ENCODE data around the gene COL9A3. TPM values are rescaled to one million over a fixed set of nuclear protein-coding genes. Genes with fewer than 3 reads are reported as not detected.
"Not testable (repeated sequence)": the region's sequence is repeated elsewhere in the genome, so short reads cannot be mapped to it uniquely, and the experiment has no call there.

COL9A3 gene
- total RNA-seq, 1 donor from 2014 or later: 2.9 TPM

DNA sequence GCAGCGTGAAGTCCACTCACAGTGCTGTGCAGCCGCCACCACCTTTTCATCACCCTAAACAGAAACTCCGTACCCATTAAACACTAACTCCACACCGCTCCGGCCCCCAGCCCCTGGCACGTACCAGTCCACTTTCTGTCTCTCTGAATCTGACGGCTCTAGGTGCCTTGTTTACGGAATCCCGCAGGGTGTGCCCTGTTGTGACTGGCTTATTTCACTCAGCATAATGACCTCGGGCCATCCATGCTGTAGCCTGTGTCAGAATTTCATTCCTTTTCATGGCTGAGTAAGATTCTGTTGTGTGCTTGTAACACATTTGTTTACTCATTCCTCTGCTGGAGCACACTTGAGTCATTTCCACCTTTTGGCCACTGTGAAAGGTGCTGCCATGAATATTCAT, 26.8 kb downstream of the COL9A3 start:
- intact Hi-C loops (cut with micrococcal nuclease): no loop called here
- ATAC-seq: no peak
- DNase-seq: peak; percentile 9

DNA sequence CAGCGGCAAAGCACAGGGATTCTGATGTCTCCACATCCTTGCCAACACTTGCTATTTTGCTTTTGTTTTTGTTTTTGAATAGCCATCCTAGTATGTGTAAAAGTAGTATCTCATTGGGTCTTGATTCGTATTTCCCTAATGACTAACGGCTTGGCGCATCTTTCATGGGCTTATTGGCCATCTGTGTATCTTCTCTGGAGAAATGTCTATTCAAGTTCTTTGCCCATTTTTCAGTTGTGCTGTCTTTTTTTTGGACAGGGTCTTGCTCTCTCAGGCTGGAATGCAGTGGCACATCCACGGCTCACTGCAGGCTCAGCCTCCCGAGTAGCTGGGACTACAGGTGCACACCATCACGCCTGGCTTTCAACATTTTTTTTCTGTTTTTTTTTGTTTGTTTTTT, 27.3 kb downstream of the COL9A3 start:
- DNase-seq (peak; percentile 4), ATAC-seq (no peak)
- intact Hi-C loops (cut with micrococcal nuclease): no loop called here

- ATAC-seq (no peak), DNase-seq (no peak)
- intact Hi-C loops (cut with micrococcal nuclease): no loop called here
Observed at GRCh38 chr20:62845416-62846160, 28.7 kb downstream of the COL9A3 start.

DNA sequence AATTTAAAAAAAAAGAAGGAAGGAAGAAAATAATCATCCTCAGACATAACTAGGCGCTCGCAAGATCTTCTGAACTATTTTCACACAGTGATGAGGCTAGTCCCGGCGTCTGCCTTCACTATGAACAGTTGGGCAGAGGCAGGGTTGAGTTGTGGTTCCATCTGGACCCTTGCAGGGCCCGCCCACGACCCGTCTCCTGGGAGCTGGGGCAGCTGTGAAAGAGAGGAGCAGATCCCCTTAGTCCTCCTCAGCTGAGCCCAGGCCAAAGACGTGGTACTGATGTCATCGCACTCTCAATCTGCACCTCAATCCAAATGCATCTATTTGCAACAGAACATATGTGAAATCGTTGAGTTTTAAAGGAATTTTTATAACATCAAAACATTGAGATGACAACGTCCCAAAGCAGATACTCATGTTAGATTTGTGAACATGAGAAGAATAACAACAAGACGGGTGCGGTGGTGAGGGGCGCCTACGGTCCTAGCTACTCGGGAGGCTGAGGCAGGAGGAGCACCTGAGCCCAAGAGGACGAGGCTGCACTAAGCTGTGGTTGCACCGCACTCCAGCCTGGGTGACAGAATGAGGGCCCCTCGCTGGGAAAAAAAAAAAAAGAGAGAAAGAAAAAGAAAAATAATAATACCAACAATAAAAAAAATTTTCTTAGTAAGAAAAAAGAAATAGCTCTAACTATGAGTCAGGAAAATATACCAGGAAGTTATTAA, 29.5 kb downstream of the COL9A3 start:
- peak; percentile 68 for DNase-seq
- peak; percentile 76 for ATAC-seq

GRCh38 chr20:62848917-62849316, 32.1 kb downstream of the COL9A3 start:
- intact Hi-C loops (cut with micrococcal nuclease); DNase-seq; ATAC-seq: not testable (repeated sequence)

More for the DNA sequence above, 29.5 kb downstream of the COL9A3 start:
- intact Hi-C loops (cut with micrococcal nuclease): no loop called here

- intact Hi-C loops (cut with micrococcal nuclease): no loop called here
- ATAC-seq: no peak
- no peak for DNase-seq
Observed at GRCh38 chr20:62849431-62849830, 32.6 kb downstream of the COL9A3 start.

- intact Hi-C loops (cut with micrococcal nuclease): no loop called here
- no peak for ATAC-seq
- no peak for DNase-seq
Observed at GRCh38 chr20:62850333-62850974, 33.6 kb downstream of the COL9A3 start.

- intact Hi-C loops (cut with micrococcal nuclease): no loop called here
- ATAC-seq (no peak), DNase-seq (no peak)
Observed at GRCh38 chr20:62852196-62852595, 35.3 kb downstream of the COL9A3 start.

GRCh38 chr20:62852841-62853240, 36.0 kb downstream of the COL9A3 start:
- intact Hi-C loops (cut with micrococcal nuclease): no loop called here
- DNase-seq: no peak
- no peak for ATAC-seq

DNA sequence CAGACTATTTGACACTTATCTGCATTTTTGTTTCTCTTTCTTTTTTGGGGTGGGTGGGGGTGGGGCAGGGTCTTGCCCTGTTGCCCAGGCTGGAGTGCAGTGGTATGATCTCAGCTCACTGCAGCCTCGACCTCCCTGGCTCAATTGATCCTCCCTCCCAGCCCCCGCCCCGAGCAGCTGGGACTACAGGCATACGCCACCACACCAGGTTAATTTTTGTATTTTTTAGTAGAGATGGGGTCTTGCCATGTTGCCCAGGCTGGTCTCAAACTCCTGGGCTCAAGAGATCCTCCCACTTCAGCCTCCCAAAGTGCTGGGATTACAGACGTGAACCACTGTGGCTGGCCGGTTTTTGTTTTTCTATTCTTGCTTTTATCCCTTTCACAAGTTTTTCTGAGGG, 36.5 kb downstream of the COL9A3 start:
- intact Hi-C loops (cut with micrococcal nuclease); ATAC-seq; DNase-seq: not testable (repeated sequence)

DNA sequence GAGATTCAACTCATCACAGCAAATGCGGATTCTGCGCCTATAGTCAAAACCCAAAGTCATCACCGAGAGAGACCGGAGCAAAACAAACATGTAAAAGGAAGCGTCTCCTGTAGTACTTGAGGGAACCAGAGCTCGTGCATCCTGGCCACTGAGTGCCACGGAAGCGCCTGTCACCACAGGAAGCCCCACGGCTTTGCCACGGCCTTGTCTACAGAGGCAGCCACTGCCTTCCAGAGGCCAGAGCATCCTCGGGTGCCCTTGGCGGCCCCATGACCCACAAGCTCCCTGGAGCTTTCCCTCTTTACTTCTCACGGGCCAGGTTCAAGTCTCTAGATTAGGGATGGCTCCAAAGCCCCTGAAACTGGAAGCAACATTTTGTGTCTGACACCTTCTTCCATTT, 37.3 kb downstream of the COL9A3 start:
- intact Hi-C loops (cut with micrococcal nuclease): no loop called here
- ATAC-seq (no peak), DNase-seq (no peak)

DNA sequence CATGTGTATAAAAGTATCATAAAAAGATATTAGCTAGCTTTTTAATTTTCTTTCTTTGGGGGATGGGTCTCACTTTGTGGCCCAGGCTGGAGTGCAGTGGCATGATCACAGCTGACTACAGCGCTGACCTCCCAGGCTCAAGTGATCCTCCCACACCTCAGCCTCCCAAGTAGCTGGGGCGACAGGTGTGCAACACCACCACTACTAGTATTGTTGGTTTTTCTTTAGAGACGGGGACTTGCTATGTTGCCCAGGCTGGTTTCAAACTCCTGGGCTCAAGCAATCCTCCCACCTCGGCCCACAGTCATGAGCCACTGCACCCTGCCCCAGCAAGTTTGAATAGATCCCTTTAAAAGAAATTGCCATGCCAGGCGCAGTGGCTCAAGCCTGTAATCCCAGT, 38.3 kb downstream of the COL9A3 start:
- ATAC-seq (no peak), DNase-seq (no peak)
- intact Hi-C loops (cut with micrococcal nuclease): no loop called here

DNA sequence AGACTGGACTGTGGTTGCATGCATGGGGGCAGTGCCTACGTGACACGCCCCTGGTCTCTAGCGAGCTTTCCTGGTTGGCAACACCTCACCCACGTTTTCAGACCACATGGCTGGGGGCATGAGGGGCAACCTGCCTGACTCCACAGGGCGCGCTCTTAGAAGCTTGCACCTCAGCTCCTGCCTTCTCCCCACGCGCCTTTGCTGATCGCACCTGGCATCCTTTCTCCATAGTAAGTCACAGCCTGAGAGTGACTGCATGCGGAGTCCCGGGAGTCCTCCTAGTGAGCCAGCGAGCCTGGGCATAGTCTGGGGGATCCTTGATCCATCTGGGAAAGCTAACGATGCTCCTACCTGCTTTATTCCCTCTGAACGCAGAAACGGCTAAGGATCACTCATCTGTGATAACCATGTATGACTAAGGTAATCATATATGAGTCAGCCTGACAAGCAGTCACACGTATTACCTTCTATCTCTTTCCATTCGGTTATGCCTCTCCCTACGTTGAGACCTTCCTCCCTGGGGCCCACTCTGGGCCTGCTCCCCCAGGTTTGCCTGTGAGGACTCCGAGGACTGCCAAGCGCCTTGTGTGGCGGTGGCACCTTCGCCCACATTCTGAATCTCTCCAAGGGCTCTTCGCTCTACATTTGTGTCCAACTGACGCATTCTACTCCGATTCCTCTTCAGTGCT, 40.2 kb downstream of the COL9A3 start:
- ATAC-seq (no peak), DNase-seq (no peak)
- intact Hi-C loops (cut with micrococcal nuclease): no loop called here

GRCh38 chr20:62858058-62858830, 41.4 kb downstream of the COL9A3 start:
- no peak for ATAC-seq
- DNase-seq: no peak
- intact Hi-C loops (cut with micrococcal nuclease): no loop called here

DNA sequence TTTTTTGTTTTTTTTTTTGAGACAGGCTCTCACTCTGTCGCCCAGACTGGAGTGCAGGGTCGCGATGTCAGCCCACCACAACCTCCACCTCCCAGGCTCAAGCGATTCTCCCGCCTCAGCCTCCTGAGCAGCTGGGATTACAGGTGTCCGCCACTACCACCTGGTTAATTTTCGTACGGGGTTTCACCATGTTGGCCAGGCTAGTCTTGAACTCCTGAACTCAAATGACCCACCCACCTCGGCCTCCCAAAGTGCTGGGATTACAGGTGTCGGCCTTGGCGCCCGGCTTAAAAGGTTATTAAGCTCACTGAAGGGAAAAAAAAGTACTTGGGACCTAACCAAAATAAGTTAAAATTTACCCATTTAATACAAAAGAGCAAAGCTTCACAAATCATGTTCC, 42.9 kb downstream of the COL9A3 start:
- DNase-seq: peak; percentile 15
- ATAC-seq: no peak
- intact Hi-C loops (cut with micrococcal nuclease): no loop called here

DNA sequence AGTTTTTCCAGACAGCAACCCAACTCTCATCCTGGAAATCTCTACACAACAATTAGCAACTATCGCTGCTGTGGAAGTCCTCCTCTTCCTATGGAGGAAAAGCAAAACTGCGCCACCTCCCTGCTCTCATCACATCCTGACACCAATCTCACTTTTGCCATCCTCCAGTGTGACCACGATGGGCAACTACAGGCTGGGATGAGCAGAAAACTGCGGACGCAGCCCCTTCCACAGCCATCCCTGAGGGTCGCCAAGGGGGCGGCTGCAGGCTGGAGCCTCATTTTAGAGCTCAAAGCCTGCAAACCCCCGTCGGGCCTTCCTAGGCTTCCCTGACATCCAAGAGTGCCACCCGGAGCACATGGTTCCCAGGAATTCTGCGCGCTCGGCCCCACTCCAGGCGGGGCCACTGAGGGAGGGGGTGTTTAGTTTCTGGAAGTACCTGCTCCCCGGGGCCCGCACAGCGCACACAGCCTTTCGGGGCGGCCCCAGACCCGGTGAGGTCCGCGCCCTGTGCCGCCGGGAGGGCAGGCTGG, 43.6 kb downstream of the COL9A3 start:
- intact Hi-C loops (cut with micrococcal nuclease): no loop called here
- DNase-seq (peak; percentile 27), ATAC-seq (no peak)

DNA sequence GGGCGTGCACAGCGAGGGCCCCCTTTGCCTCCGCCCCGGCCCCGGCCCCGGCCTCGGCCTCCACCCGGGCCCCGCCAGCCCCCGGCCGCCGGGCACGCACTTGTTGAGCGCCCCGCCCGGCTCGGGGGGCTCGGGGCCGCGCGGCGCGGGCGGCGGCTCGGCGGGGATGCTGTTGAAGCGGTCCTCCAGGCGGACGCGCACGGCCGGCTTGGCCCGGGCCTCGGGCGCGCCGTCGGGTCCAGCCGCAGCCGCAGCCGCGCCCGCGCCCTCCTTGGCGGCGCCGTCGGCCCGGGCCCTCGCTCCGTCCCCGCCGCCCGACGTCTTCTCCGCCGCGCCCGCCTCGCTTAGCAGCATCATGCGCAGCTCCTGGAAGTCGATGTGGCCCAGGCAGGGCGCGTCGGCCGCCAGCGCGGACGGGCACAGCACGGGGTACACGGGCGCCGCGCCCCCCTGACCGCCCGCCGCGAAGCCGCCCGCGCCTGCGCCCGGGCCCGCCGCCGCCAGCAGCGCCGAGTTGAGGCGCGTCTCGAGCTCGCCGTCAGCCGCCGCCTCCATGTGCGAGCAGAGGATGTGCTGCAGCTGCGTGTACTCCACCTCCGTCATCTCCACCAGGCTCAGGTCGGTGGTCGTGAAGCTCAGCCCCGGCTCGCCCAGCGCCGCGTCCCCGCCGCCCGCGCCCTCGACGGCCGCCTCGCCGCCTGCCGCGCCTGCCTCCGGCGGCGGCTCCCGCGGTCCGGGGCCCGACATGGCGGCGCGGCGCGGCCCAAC, 44.3 kb downstream of the COL9A3 start:
- intact Hi-C loops (cut with micrococcal nuclease): no loop called here
- ATAC-seq (no peak), DNase-seq (peak; percentile 53)

DNA sequence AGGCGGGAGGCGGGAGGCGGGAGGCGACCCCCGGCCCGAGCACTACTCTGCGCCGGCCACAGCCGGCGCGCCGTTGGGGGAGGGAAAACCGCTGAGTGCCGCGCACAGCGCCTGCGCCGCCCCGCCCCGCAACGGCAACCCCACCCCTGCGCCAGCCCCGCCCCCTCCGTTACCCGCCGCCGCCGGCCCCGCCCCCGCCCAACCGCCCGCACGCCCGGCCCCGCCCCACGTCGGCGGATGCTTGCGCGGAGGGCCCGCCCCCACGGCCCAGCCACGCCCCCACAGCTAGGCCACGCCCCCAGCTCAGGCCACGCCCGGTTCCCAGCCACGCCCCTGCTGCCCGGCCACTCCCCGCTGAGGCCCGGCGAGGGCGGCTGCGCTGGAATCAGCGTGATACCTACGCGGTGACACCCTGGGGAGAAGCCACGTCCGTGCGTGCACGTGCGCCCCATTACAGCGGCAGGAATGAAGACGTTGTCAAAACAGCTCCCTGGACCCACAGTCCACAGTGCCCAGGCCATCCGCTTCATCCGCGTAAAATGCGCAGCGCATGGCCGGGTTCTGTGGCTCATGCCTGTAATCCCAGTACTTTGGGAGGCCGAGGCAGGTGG, 45.0 kb downstream of the COL9A3 start, which contains the start of gene TCFL5:
Gene TCFL5, minus strand, starts transcription at position 97 of the 611 bp plus-strand sequence. CDS start 152 bp downstream, outside the sequence.
- DNase-seq: peak; percentile 93
- intact Hi-C loops (cut with micrococcal nuclease): no loop called here
- peak; percentile 99 for ATAC-seq

All from left ventricle myocardium superior (tissue), 1 donor.